GM23338 (cell line): ENCODE data around the gene MEGF6. TPM values are rescaled to one million over a fixed set of nuclear protein-coding genes. Genes with fewer than 3 reads are reported as not detected.

ENCODE experiments used
- ATAC-seq: fragments of 200-7000 bp; cut with Tn5 transposase; 3 replicates; pipeline ENCODE4 v1.9.1; 2020
- DNase-seq: peaks from one replicate; pipeline ENCODE4 v3.0.0-alpha.2; 2015; ENCODE audit warnings: low spot score
- H2AFZ ChIP-seq: fragments of 200-600 bp; sonication (generic); 2 replicates; pipeline ENCODE4 v1.8.0; 2016; ENCODE audit warnings: antibody characterized with exemption, mild to moderate bottlenecking, moderate library complexity
- H3F3A ChIP-seq: fragments of 200-600 bp; sonication (generic); replicated peaks from 2 replicates; pipeline ENCODE4 v1.8.0; 2017; ENCODE audit warnings: antibody characterized with exemption, mixed run types, low read depth
- H3K27ac ChIP-seq: fragments of 200-600 bp; sonication (generic); 2 replicates; pipeline ENCODE4 v1.6.1; 2016; ENCODE audit warnings: low read depth
- H3K27me3 ChIP-seq: fragments of 200-600 bp; sonication (generic); 2 replicates; pipeline ENCODE4 v1.8.0; 2016; ENCODE audit warnings: mild to moderate bottlenecking, mixed run types, moderate library complexity; ENCODE audit not compliant: insufficient read depth
- H3K36me3 ChIP-seq: fragments of 200-600 bp; sonication (generic); 2 replicates; pipeline ENCODE4 v1.8.0; 2016; ENCODE audit warnings: mild to moderate bottlenecking; ENCODE audit not compliant: insufficient read depth
- H3K4me1 ChIP-seq: fragments of 200-600 bp; sonication (generic); 2 replicates; pipeline ENCODE4 v1.8.0; 2016; ENCODE audit warnings: mild to moderate bottlenecking, moderate library complexity; ENCODE audit not compliant: insufficient read depth
- H3K4me2 ChIP-seq: fragments of 200-600 bp; sonication (generic); 2 replicates; pipeline ENCODE4 v1.7.1; 2017; ENCODE audit warnings: mixed run types
- H3K4me3 ChIP-seq: fragments of 200-600 bp; sonication (generic); 2 replicates; pipeline ENCODE4 v1.6.1; 2016; ENCODE audit warnings: mixed run types
- H3K79me2 ChIP-seq: fragments of 200-600 bp; sonication (generic); replicated peaks from 2 replicates; pipeline ENCODE4 v1.8.0; 2017; ENCODE audit warnings: mild to moderate bottlenecking; ENCODE audit not compliant: insufficient read depth
- H3K9me2 ChIP-seq: fragments of 200-600 bp; sonication (generic); 2 replicates; pipeline ENCODE4 v1.8.0; 2017; ENCODE audit not compliant: insufficient read depth
- H4K20me1 ChIP-seq: fragments of 200-600 bp; sonication (generic); replicated peaks from 2 replicates; pipeline ENCODE4 v1.8.0; 2017; ENCODE audit warnings: mild to moderate bottlenecking; ENCODE audit not compliant: insufficient read depth
- H3K27ac Mint-ChIP-seq: 2 replicates; pipeline ENCODE4 v1.8.0; 2020; ENCODE audit warnings: inconsistent platforms, mild to moderate bottlenecking, moderate library complexity, mixed read lengths
- H3K27me3 Mint-ChIP-seq: 3 replicates; pipeline ENCODE4 v1.8.0; 2022; ENCODE audit warnings: low read depth, mild to moderate bottlenecking, moderate library complexity, mixed read lengths, inconsistent platforms; ENCODE audit not compliant: insufficient read depth, poor library complexity
- H3K36me3 Mint-ChIP-seq: 3 replicates; pipeline ENCODE4 v1.8.0; 2021; ENCODE audit warnings: low read depth, mild to moderate bottlenecking, inconsistent platforms, moderate library complexity, mixed read lengths
- H3K4me1 Mint-ChIP-seq: 3 replicates; pipeline ENCODE4 v1.8.0; 2020; ENCODE audit warnings: mild to moderate bottlenecking, inconsistent platforms, mixed read lengths
- H3K4me3 Mint-ChIP-seq: 3 replicates; pipeline ENCODE4 v1.8.0; 2021; ENCODE audit warnings: moderate library complexity, mild to moderate bottlenecking, inconsistent platforms, mixed read lengths
- H3K9me3 Mint-ChIP-seq: 3 replicates; pipeline ENCODE4 v1.8.0; 2020; ENCODE audit warnings: moderate library complexity, mild to moderate bottlenecking, inconsistent platforms, mixed read lengths
- CREB1 ChIP-seq: fragments of 250-450 bp; sonication (Bioruptor Pico); IDR thresholded peaks from 2 replicates; pipeline ENCODE4 v1.5.0; 2020; ENCODE audit warnings: low read depth, mild to moderate bottlenecking, moderate library complexity
- EZH2 ChIP-seq: fragments of 200-600 bp; sonication (generic); IDR thresholded peaks from one replicate; pipeline ENCODE4 v1.8.0; 2017; ENCODE audit warnings: antibody characterized with exemption, mild to moderate bottlenecking, low read depth; ENCODE audit not compliant: unreplicated experiment
- EZH2phosphoT487 ChIP-seq: fragments of 200-600 bp; sonication (generic); IDR thresholded peaks from one replicate; pipeline ENCODE4 v1.8.1; 2018; ENCODE audit warnings: antibody characterized with exemption; ENCODE audit not compliant: unreplicated experiment
- JUNB ChIP-seq: IDR thresholded peaks from one replicate; pipeline ENCODE4 v1.6.1; 2016; ENCODE audit warnings: antibody characterized with exemption; ENCODE audit not compliant: unreplicated experiment
- NANOG ChIP-seq: IDR thresholded peaks from 2 replicates; pipeline ENCODE4 v1.6.1; 2016; ENCODE audit warnings: antibody characterized with exemption, borderline replicate concordance
- POLR2AphosphoS5 ChIP-seq: IDR thresholded peaks from 2 replicates; pipeline ENCODE4 v1.6.1; 2016; ENCODE audit warnings: antibody characterized with exemption, low read depth
- ZNF114 ChIP-seq: fragments of 250-450 bp; sonication (Bioruptor Pico); IDR thresholded peaks from 2 replicates; pipeline ENCODE4 v1.5.0; 2020; ENCODE audit warnings: mild to moderate bottlenecking, moderate library complexity
- ZNF331 ChIP-seq: fragments of 250-450 bp; sonication (Bioruptor Pico); IDR thresholded peaks from 2 replicates; pipeline ENCODE4 v1.5.0; 2020; ENCODE audit warnings: low read depth, mild to moderate bottlenecking, moderate library complexity
- polyA plus RNA-seq: library from polyadenylated mRNA; unstranded; fragments of >200 nt; fragmentation: Nextera tagmentation; extraction: Ambion mirVana; gene quantifications from 2 replicates; pipeline ENCODE4 v1.2.1, GENCODE V29; 2016
- total RNA-seq: library from RNA; depleted of rRNA; stranded (reverse); fragments of >200 nt; shearing (Covaris generic); gene quantifications from 2 replicates; pipeline ENCODE4 v1.2.3, GENCODE V29; 2014
- TF ChIP-seq, protein P1 (sequence below): IDR thresholded peaks from one replicate; pipeline ENCODE4 v1.6.1; 2018; ENCODE audit warnings: antibody characterized with exemption; ENCODE audit not compliant: unreplicated experiment
- TF ChIP-seq, protein P2 (sequence below): IDR thresholded peaks from 2 replicates; pipeline ENCODE4 v1.6.1; 2016; ENCODE audit warnings: antibody characterized with exemption
- TF ChIP-seq, protein P3 (sequence below): fragments of 250-450 bp; sonication (Bioruptor Pico); IDR thresholded peaks from 2 replicates; pipeline ENCODE4 v1.5.0; 2020; ENCODE audit warnings: mild to moderate bottlenecking, moderate library complexity

Gene MEGF6
- total and polyA plus RNA-seq, 2 experiments from 2014 or later, result 4.0 to 21.4 TPM

DNA sequence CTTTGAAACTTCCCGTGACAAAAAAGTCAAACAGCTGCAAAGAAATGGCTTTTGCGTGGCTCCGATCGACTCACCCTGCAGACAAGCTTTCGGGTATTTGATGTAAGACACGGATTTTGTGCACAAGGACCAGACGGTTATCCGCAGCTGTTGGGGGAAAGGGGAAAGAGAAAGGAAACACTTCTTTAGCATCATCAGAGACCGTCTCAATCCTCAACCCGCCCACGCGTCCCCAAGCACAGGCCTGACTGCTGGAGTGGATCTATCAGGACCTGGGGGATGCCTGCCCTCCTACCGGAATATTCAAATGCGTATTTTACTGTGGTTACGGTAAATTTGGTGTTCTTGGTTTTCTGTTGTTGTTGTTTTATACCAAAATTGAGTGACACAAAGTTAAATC, 27.4 kb upstream of the MEGF6 start (continued):
- TF ChIP-seq, protein P1, sequence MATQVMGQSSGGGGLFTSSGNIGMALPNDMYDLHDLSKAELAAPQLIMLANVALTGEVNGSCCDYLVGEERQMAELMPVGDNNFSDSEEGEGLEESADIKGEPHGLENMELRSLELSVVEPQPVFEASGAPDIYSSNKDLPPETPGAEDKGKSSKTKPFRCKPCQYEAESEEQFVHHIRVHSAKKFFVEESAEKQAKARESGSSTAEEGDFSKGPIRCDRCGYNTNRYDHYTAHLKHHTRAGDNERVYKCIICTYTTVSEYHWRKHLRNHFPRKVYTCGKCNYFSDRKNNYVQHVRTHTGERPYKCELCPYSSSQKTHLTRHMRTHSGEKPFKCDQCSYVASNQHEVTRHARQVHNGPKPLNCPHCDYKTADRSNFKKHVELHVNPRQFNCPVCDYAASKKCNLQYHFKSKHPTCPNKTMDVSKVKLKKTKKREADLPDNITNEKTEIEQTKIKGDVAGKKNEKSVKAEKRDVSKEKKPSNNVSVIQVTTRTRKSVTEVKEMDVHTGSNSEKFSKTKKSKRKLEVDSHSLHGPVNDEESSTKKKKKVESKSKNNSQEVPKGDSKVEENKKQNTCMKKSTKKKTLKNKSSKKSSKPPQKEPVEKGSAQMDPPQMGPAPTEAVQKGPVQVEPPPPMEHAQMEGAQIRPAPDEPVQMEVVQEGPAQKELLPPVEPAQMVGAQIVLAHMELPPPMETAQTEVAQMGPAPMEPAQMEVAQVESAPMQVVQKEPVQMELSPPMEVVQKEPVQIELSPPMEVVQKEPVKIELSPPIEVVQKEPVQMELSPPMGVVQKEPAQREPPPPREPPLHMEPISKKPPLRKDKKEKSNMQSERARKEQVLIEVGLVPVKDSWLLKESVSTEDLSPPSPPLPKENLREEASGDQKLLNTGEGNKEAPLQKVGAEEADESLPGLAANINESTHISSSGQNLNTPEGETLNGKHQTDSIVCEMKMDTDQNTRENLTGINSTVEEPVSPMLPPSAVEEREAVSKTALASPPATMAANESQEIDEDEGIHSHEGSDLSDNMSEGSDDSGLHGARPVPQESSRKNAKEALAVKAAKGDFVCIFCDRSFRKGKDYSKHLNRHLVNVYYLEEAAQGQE, result no peak
- TF ChIP-seq EZH2 (no peak), POLR2AphosphoS5 (no peak), ZNF114 (no peak), JUNB (no peak)
- TF ChIP-seq, protein P2, sequence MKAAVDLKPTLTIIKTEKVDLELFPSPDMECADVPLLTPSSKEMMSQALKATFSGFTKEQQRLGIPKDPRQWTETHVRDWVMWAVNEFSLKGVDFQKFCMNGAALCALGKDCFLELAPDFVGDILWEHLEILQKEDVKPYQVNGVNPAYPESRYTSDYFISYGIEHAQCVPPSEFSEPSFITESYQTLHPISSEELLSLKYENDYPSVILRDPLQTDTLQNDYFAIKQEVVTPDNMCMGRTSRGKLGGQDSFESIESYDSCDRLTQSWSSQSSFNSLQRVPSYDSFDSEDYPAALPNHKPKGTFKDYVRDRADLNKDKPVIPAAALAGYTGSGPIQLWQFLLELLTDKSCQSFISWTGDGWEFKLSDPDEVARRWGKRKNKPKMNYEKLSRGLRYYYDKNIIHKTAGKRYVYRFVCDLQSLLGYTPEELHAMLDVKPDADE, result no peak

DNA sequence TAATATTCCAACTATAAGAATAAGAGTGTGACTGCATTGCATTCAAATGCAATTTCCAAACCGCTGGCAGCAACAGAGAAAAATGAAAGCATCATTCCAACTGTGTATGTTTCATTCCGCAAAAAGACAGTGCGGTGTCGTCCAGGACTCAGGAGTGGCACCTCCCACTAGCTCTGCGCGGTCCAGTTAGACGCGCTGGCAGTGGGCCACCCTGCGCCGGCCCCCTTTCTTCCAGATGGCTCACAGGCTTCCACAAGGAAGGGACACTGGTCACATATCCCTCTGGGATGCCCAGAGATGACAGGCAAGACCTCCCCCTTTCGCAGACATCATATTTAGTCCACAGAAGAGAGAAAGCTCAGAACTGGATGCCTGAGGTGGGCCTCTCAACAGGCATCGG, 26.7 kb upstream of the MEGF6 start:
- H2AFZ ChIP-seq, result no peak overlapping the region
- H3F3A ChIP-seq, result no peaks in the 10 kb centered on the region; the same call in 1 of the 2 replicates
- Mint-ChIP-seq H3K4me3 (no peak overlapping the region), H3K27ac (no peak overlapping the region), H3K4me1 (0 out of 3 replicates have a peak, but pooled peaks cover under 1% of the 10 kb centered on the region), H3K27me3 (no peaks in the 10 kb centered on the region), H3K9me3 (no peaks in the 10 kb centered on the region), H3K36me3 (peaks cover 32% of the 10 kb centered on the region)
- no peak overlapping the region for H3K4me3 ChIP-seq
- no peak overlapping the region for H3K27ac ChIP-seq
- H3K4me2 ChIP-seq, result no peak overlapping the region
- no peaks in the 10 kb centered on the region for H4K20me1 ChIP-seq
- DNase-seq, result no peak
- H3K79me2 ChIP-seq, result peaks cover 8% of the 10 kb centered on the region; the same call in 1 of the 2 replicates
- H3K27me3 ChIP-seq, result no peaks in the 10 kb centered on the region
- H3K36me3 ChIP-seq, result peaks cover 13% of the 10 kb centered on the region; the same call in 1 of the 2 replicates
- no peaks in the 10 kb centered on the region for H3K9me2 ChIP-seq
- no peak for ATAC-seq
- no peaks in the 10 kb centered on the region for H3K4me1 ChIP-seq
- TF ChIP-seq JUNB, result no peak
- TF ChIP-seq NANOG, result no peak
- TF ChIP-seq EZH2phosphoT487, result no peak
- TF ChIP-seq ZNF331 (CRISPR knock-in tag), result no peak
- no peak for TF ChIP-seq ZNF114
- TF ChIP-seq, protein P2, result no peak
- TF ChIP-seq POLR2AphosphoS5, result no peak
- TF ChIP-seq, protein P3, sequence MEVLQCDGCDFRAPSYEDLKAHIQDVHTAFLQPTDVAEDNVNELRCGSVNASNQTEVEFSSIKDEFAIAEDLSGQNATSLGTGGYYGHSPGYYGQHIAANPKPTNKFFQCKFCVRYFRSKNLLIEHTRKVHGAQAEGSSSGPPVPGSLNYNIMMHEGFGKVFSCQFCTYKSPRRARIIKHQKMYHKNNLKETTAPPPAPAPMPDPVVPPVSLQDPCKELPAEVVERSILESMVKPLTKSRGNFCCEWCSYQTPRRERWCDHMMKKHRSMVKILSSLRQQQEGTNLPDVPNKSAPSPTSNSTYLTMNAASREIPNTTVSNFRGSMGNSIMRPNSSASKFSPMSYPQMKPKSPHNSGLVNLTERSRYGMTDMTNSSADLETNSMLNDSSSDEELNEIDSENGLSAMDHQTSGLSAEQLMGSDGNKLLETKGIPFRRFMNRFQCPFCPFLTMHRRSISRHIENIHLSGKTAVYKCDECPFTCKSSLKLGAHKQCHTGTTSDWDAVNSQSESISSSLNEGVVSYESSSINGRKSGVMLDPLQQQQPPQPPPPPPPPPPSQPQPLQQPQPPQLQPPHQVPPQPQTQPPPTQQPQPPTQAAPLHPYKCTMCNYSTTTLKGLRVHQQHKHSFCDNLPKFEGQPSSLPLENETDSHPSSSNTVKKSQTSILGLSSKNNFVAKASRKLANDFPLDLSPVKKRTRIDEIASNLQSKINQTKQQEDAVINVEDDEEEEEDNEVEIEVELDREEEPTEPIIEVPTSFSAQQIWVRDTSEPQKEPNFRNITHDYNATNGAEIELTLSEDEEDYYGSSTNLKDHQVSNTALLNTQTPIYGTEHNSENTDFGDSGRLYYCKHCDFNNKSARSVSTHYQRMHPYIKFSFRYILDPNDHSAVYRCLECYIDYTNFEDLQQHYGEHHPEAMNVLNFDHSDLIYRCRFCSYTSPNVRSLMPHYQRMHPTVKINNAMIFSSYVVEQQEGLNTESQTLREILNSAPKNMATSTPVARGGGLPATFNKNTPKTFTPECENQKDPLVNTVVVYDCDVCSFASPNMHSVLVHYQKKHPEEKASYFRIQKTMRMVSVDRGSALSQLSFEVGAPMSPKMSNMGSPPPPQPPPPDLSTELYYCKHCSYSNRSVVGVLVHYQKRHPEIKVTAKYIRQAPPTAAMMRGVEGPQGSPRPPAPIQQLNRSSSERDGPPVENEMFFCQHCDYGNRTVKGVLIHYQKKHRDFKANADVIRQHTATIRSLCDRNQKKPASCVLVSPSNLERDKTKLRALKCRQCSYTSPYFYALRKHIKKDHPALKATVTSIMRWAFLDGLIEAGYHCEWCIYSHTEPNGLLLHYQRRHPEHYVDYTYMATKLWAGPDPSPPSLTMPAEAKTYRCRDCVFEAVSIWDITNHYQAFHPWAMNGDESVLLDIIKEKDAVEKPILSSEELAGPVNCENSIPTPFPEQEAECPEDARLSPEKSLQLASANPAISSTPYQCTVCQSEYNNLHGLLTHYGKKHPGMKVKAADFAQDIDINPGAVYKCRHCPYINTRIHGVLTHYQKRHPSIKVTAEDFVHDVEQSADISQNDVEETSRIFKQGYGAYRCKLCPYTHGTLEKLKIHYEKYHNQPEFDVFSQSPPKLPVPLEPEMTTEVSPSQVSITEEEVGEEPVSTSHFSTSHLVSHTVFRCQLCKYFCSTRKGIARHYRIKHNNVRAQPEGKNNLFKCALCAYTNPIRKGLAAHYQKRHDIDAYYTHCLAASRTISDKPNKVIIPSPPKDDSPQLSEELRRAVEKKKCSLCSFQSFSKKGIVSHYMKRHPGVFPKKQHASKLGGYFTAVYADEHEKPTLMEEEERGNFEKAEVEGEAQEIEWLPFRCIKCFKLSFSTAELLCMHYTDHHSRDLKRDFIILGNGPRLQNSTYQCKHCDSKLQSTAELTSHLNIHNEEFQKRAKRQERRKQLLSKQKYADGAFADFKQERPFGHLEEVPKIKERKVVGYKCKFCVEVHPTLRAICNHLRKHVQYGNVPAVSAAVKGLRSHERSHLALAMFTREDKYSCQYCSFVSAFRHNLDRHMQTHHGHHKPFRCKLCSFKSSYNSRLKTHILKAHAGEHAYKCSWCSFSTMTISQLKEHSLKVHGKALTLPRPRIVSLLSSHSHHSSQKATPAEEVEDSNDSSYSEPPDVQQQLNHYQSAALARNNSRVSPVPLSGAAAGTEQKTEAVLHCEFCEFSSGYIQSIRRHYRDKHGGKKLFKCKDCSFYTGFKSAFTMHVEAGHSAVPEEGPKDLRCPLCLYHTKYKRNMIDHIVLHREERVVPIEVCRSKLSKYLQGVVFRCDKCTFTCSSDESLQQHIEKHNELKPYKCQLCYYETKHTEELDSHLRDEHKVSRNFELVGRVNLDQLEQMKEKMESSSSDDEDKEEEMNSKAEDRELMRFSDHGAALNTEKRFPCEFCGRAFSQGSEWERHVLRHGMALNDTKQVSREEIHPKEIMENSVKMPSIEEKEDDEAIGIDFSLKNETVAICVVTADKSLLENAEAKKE, result no peak
- no peak for TF ChIP-seq CREB1
